ENCODE results near the gene PIGU.

The PIGU gene

DNA sequence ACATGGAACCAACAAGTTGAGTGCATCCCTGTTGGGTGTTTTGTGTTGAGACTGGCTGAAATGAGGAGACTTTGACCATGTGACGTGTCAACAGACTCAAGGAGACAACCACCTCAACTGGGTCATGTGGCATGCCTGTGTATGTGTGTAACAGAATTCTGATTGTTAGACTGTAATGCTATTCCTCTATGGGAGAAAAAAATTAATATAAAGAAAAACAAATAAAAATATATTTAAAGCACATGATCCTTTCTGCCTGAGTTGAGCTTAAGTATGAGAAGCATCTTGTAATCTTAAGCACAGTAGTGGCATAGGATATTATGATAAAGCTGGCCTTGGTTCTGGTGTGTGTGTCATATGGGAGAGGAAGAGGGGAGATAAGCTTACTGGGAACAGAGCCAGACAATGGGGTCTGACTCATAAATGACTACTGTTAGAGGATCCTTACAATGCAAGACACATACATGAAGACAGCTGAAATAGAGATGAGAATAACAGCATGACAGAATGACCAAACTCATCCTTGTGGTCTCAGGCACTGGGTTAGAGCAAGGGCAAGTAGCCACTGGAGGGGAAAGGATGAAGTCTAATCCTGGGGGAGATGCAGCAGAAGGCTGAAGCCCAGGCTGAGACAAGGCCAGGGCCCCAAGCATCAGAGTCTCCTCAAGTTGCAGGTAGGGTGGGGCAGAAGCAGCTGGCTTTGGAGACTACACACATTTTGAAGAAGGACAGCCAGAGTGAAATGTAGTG lies 36.5 kb upstream of the PIGU start:
- H3K27ac ChIP-seq (ENCODE audit: low read depth, low read length), result no peak overlapping the region
- H3K9me3 ChIP-seq (ENCODE audit: control insufficient read depth, insufficient read depth, low read length), result no peaks in the 10 kb centered on the region
- no peak overlapping the region for H3K9ac ChIP-seq (ENCODE audit: low read depth, low read length)
- H3K4me1 ChIP-seq (ENCODE audit: control insufficient read depth, insufficient read depth, low read length), result 0 out of 2 replicates have a peak, but pooled peaks cover 1% of the 10 kb centered on the region
- peaks cover 21% of the 10 kb centered on the region for H3K27me3 ChIP-seq (ENCODE audit: control insufficient read depth, insufficient read depth, low read length)
- no peak overlapping the region for H3K4me3 ChIP-seq (ENCODE audit: low read depth, low read length)
- H3K36me3 ChIP-seq (ENCODE audit: control insufficient read depth, insufficient read depth, low read length), result no peaks in the 10 kb centered on the region

GRCh38 chr20:34712525-34713192 lies 35.8 kb upstream of the PIGU start:
- H3K4me1 ChIP-seq (ENCODE audit: control insufficient read depth, insufficient read depth, low read length), result 0 out of 2 replicates have a peak, but pooled peaks cover 3% of the 10 kb centered on the region
- peaks cover 23% of the 10 kb centered on the region for H3K27me3 ChIP-seq (ENCODE audit: control insufficient read depth, insufficient read depth, low read length)
- H3K36me3 ChIP-seq (ENCODE audit: control insufficient read depth, insufficient read depth, low read length), result no peaks in the 10 kb centered on the region
- no peaks in the 10 kb centered on the region for H3K9me3 ChIP-seq (ENCODE audit: control insufficient read depth, insufficient read depth, low read length)
- no peak overlapping the region for H3K9ac ChIP-seq (ENCODE audit: low read depth, low read length)
- H3K4me3 ChIP-seq (ENCODE audit: low read depth, low read length), result no peak overlapping the region
- no peak overlapping the region for H3K27ac ChIP-seq (ENCODE audit: low read depth, low read length)

DNA sequence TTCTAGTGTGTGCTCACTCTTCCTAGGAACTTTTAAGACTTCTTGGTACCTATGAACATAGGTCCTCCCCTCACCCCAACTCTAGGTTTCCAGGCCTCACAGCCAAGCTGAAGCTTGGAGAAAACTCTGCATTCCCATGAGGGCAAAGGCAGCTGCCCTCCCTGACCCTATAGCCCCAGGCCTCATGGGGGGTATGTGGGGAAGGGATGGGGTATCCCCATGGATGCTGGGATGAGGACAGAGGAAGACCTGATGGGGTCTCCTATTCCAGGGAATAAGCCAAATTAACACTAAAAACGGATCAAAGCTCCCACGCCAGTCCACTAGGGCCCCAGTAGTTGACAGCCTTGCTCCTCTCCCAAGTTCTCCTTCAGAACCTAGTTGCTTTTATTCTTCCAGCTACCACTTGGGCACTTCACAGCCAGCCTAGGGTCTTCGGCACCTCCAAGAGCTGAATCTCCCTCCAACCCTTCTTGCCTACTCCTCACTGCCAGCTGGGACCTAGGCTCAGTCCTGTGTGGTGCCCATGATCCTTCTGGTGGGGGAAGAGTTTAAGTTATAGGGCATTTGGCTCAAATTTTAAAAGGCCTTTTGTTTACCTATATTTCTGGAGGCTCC lies 35.0 kb upstream of the PIGU start:
- Histone ChIP-seq H3K9me3 (ENCODE audit: control insufficient read depth, insufficient read depth, low read length) (no peaks in the 10 kb centered on the region), H3K27ac (ENCODE audit: low read depth, low read length) (no peak overlapping the region), H3K27me3 (ENCODE audit: control insufficient read depth, insufficient read depth, low read length) (peaks cover 23% of the 10 kb centered on the region), H3K4me3 (ENCODE audit: low read depth, low read length) (no peak overlapping the region), H3K4me1 (ENCODE audit: control insufficient read depth, insufficient read depth, low read length) (0 out of 2 replicates have a peak, but pooled peaks cover 3% of the 10 kb centered on the region), H3K36me3 (ENCODE audit: control insufficient read depth, insufficient read depth, low read length) (no peaks in the 10 kb centered on the region), H3K9ac (ENCODE audit: low read depth, low read length) (no peak overlapping the region)

- Histone ChIP-seq H3K27me3 (ENCODE audit: control insufficient read depth, insufficient read depth, low read length) (peaks cover 23% of the 10 kb centered on the region), H3K36me3 (ENCODE audit: control insufficient read depth, insufficient read depth, low read length) (no peaks in the 10 kb centered on the region), H3K27ac (ENCODE audit: low read depth, low read length) (no peak overlapping the region), H3K4me1 (ENCODE audit: control insufficient read depth, insufficient read depth, low read length) (0 out of 2 replicates have a peak, but pooled peaks cover 3% of the 10 kb centered on the region), H3K9me3 (ENCODE audit: control insufficient read depth, insufficient read depth, low read length) (no peaks in the 10 kb centered on the region), H3K9ac (ENCODE audit: low read depth, low read length) (no peak overlapping the region), H3K4me3 (ENCODE audit: low read depth, low read length) (no peak overlapping the region)
Observed at GRCh38 chr20:34710861-34711574, 34.1 kb upstream of the PIGU start.

DNA sequence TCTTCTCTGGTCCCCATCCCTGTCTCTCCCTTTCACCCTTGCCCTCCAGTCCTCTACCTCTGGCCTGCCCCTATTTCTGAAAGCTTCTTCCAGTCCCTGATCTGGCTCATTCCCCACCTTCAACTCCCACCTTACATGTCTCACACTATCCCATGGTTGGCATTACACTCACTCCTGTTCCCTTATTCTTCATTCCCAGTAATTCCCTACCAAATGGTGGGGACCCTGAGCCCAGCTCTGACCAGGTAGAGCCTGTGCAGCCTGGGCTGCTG lies 33.6 kb upstream of the PIGU start:
- no peak overlapping the region for H3K27ac ChIP-seq (ENCODE audit: low read depth, low read length)
- H3K9ac ChIP-seq (ENCODE audit: low read depth, low read length), result no peak overlapping the region
- H3K27me3 ChIP-seq (ENCODE audit: control insufficient read depth, insufficient read depth, low read length), result peaks cover 23% of the 10 kb centered on the region
- H3K9me3 ChIP-seq (ENCODE audit: control insufficient read depth, insufficient read depth, low read length), result no peaks in the 10 kb centered on the region
- no peaks in the 10 kb centered on the region for H3K36me3 ChIP-seq (ENCODE audit: control insufficient read depth, insufficient read depth, low read length)
- H3K4me3 ChIP-seq (ENCODE audit: low read depth, low read length), result peak overlapping the region; percentile 85
- 0 out of 2 replicates have a peak, but pooled peaks cover 3% of the 10 kb centered on the region for H3K4me1 ChIP-seq (ENCODE audit: control insufficient read depth, insufficient read depth, low read length)

DNA sequence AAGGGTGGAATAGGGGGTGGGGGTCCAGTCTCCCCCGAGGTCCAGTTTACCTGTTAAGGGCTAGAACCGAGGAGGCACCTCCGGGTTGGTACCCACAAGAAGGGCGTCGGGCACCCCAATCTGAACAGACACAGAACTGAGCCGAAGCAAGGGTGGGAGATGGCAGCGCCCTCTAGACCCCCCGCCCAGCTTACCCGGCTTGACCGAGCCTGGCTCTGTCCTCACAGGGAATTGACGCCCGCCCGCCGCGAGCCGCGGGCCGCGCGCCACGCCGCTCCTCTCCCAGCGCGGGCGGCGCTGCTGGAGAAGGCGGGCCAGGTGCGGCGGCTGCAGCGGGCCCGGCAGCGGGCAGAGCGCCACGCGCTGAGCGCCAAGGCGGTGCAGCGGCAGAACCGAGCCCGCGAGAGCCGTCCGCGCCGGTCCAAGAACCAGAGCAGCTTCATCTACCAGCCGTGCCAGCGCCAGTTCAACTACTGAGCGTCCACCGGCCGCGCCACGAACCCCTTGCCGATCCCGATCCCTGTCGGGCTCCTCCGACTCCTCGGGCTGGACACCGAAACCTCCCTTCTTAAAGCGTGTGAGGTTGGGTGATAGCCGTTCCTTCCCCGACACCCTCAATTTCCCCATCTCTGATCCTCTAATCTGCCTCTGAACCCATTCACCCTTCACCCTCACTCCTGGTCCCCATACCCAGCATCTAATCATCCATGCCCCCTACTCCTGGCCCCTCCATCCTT lies 33.1 kb upstream of the PIGU start:
- peaks cover 23% of the 10 kb centered on the region for H3K27me3 ChIP-seq (ENCODE audit: control insufficient read depth, insufficient read depth, low read length)
- no peak overlapping the region for H3K9ac ChIP-seq (ENCODE audit: low read depth, low read length)
- H3K4me3 ChIP-seq (ENCODE audit: low read depth, low read length), result peak overlapping the region; percentile 85
- H3K4me1 ChIP-seq (ENCODE audit: control insufficient read depth, insufficient read depth, low read length), result peaks cover 7% of the 10 kb centered on the region
- no peak overlapping the region for H3K27ac ChIP-seq (ENCODE audit: low read depth, low read length)
- no peaks in the 10 kb centered on the region for H3K36me3 ChIP-seq (ENCODE audit: control insufficient read depth, insufficient read depth, low read length)
- no peaks in the 10 kb centered on the region for H3K9me3 ChIP-seq (ENCODE audit: control insufficient read depth, insufficient read depth, low read length)

GRCh38 chr20:34709044-34709830 lies 32.3 kb upstream of the PIGU start:
- H3K4me1 ChIP-seq (ENCODE audit: control insufficient read depth, insufficient read depth, low read length), result peaks cover 8% of the 10 kb centered on the region
- peak overlapping the region; percentile 34 for H3K27ac ChIP-seq (ENCODE audit: low read depth, low read length)
- H3K27me3 ChIP-seq (ENCODE audit: control insufficient read depth, insufficient read depth, low read length), result peaks cover 23% of the 10 kb centered on the region
- H3K4me3 ChIP-seq (ENCODE audit: low read depth, low read length), result peak overlapping the region; percentile 85
- peak overlapping the region; percentile 20; the same call in 1 of the 2 replicates for H3K9ac ChIP-seq (ENCODE audit: low read depth, low read length)
- H3K36me3 ChIP-seq (ENCODE audit: control insufficient read depth, insufficient read depth, low read length), result no peaks in the 10 kb centered on the region
- no peaks in the 10 kb centered on the region for H3K9me3 ChIP-seq (ENCODE audit: control insufficient read depth, insufficient read depth, low read length)

GRCh38 chr20:34708621-34709043 lies 31.7 kb upstream of the PIGU start:
- Histone ChIP-seq H3K27me3 (ENCODE audit: control insufficient read depth, insufficient read depth, low read length) (peaks cover 25% of the 10 kb centered on the region), H3K4me1 (ENCODE audit: control insufficient read depth, insufficient read depth, low read length) (peaks cover 8% of the 10 kb centered on the region), H3K9ac (ENCODE audit: low read depth, low read length) (no peak overlapping the region; the same call in 1 of the 2 replicates), H3K9me3 (ENCODE audit: control insufficient read depth, insufficient read depth, low read length) (no peaks in the 10 kb centered on the region), H3K4me3 (ENCODE audit: low read depth, low read length) (peak overlapping the region; percentile 85), H3K27ac (ENCODE audit: low read depth, low read length) (no peak overlapping the region), H3K36me3 (ENCODE audit: control insufficient read depth, insufficient read depth, low read length) (no peaks in the 10 kb centered on the region)

GRCh38 chr20:34706912-34707784 lies 30.3 kb upstream of the PIGU start:
- H3K4me3 ChIP-seq (ENCODE audit: low read depth, low read length), result no peak overlapping the region
- no peak overlapping the region for H3K9ac ChIP-seq (ENCODE audit: low read depth, low read length)
- H3K4me1 ChIP-seq (ENCODE audit: control insufficient read depth, insufficient read depth, low read length), result peaks cover 8% of the 10 kb centered on the region
- H3K27me3 ChIP-seq (ENCODE audit: control insufficient read depth, insufficient read depth, low read length), result peaks cover 35% of the 10 kb centered on the region
- no peaks in the 10 kb centered on the region for H3K9me3 ChIP-seq (ENCODE audit: control insufficient read depth, insufficient read depth, low read length)
- H3K27ac ChIP-seq (ENCODE audit: low read depth, low read length), result no peak overlapping the region
- H3K36me3 ChIP-seq (ENCODE audit: control insufficient read depth, insufficient read depth, low read length), result no peaks in the 10 kb centered on the region

Measured in HUES48 (cell line).